Transverse colon (tissue), 4 donors: Measurements from ENCODE around the gene RNF207.

Experiments used
- EP300 ChIP-seq: sonication (generic); formaldehyde crosslinking; IDR thresholded peaks from one replicate; pipeline ENCODE4 v1.6.1; 2017; ENCODE audit warnings: antibody characterized with exemption, low read depth
- POLR2A ChIP-seq: fragments of 450-650 bp; IDR thresholded peaks from one replicate; pipeline ENCODE4 v1.6.1; 2016; ENCODE audit warnings: antibody characterized with exemption, mild to moderate bottlenecking, moderate library complexity
- POLR2AphosphoS5 ChIP-seq, 3 donors: sonication (generic); formaldehyde crosslinking; IDR thresholded peaks; one replicate each; pipeline ENCODE4 v1.6.1; 2016; ENCODE audit warnings: antibody characterized with exemption in 3 of 3
- TF ChIP-seq, protein P1 (sequence below), 5 experiments: fragments of 200-600 bp in 3 of 5; fragments of 450-650 bp in 2 of 5; sonication (generic) in 3 of 5; IDR thresholded peaks; 1 replicate in 2 of 5; 2 replicates in 3 of 5; pipeline ENCODE4 v1.5.1; 2016 to 2017; ENCODE audit warnings: antibody characterized with exemption in 5 of 5, inconsistent platforms in 3 of 5, mild to moderate bottlenecking in 2 of 5, moderate library complexity in 1 of 5

GRCh38 chr1:6212193-6212959 lies 6.5 kb downstream of the RNF207 start:
- TF ChIP-seq, protein P1, sequence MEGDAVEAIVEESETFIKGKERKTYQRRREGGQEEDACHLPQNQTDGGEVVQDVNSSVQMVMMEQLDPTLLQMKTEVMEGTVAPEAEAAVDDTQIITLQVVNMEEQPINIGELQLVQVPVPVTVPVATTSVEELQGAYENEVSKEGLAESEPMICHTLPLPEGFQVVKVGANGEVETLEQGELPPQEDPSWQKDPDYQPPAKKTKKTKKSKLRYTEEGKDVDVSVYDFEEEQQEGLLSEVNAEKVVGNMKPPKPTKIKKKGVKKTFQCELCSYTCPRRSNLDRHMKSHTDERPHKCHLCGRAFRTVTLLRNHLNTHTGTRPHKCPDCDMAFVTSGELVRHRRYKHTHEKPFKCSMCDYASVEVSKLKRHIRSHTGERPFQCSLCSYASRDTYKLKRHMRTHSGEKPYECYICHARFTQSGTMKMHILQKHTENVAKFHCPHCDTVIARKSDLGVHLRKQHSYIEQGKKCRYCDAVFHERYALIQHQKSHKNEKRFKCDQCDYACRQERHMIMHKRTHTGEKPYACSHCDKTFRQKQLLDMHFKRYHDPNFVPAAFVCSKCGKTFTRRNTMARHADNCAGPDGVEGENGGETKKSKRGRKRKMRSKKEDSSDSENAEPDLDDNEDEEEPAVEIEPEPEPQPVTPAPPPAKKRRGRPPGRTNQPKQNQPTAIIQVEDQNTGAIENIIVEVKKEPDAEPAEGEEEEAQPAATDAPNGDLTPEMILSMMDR (IDR thresholded peaks at IDR 0.05): no peak
- TF ChIP-seq EP300: no peak
- no peak for TF ChIP-seq POLR2A
- TF ChIP-seq POLR2AphosphoS5 (IDR thresholded peaks at IDR 0.05): no peak
